ENCODE measurements around the gene PDE4D.
A peak's percentile ranks its signal among the peaks of the same experiment; 100 is the strongest.
"Not testable (repeated sequence)": the region's sequence is repeated elsewhere in the genome, so short reads cannot be mapped to it uniquely, and the experiment has no call there.

The PDE4D gene

GRCh38 chr5:59019078-59019477, 874.4 kb downstream of the PDE4D start:
- DNase-seq, result no peak

DNA sequence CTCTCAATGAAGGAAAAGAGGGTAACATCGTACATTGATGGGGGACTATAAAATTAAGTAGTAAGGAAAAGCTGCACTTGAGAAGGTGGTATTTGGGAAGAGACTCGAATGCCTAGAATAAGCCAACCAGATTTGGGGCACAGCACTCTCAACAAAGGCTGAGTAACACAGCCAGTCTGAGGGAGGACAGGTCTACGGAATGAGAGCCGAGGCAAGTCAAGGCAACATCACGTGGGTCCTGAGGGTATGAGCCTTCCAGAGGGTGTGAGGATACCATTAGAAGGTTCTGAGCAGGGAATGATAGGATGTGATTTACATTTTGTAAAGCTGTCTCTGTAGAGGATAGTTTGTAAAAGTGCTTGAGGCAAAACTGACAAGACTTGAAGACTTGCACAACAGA, 876.6 kb downstream of the PDE4D start:
- no peak for DNase-seq

DNA sequence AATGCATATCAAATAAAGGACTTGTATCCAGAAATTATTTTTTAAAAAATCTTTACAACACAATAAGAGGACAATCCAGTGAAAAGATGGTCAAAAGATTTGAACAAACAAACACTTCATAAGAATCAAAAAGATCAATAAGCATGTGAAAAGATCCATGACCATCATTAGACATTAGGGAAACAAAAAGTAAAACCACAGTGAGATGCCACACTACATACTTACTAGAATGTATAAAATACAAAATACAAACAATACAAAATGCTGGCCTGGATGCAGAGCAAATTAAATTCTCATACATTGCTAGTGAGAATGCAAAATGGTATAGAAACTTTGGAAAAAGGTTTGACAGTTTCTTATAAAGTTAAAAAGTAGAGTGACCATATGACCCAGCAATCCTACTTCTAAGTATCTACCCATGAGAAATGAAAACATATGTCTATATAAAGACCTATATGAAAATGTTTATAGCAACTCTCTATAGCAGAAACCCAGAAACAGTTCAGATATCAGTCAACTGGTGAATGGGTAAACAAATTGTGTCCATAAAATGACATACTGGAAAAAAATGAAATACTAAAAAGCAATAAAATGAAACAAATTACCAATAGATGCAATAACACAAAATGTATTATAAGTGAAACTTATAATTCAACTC, 884.6 kb downstream of the PDE4D start:
- DNase-seq, result no peak

- DNase-seq, result no peak
These were observed 886.0 kb downstream of the PDE4D start for GRCh38 chr5:59007460-59008063.

DNA sequence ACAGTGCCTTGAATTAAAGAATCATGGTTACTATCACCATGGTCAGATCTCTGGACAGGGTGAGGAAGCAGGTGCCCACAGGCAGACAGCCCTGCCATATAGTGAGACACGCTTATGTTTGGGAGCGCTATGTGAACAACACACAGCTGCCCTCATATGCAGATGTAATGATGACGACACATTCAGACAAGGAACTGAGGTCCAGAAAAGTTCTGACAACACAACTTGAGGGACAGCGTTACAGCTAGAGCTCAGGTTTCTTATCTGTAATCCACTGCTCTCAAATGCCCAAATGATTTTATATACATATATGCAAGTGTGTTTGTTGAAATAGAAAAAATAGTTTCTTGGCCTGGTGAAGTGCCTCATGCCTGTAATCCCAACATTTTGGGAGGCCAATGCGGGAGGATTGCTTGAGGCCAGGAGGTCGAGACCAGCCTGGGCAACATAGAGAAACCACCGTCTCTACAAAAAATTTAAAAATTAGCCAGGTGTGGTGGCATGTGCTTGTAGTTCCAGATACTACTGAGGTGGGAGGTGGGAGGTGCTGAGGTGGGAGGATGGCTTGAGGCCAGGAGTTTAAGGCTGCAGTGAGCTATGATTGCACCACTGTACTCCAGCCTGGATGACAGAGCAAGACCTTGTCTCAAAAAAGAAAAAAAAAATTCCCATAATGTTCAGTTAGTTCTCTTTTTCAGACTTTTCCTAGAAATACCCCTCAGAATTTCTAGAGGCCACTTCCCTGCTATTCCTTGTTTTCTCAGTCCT, 887.4 kb downstream of the PDE4D start:
- no peak for DNase-seq

DNA sequence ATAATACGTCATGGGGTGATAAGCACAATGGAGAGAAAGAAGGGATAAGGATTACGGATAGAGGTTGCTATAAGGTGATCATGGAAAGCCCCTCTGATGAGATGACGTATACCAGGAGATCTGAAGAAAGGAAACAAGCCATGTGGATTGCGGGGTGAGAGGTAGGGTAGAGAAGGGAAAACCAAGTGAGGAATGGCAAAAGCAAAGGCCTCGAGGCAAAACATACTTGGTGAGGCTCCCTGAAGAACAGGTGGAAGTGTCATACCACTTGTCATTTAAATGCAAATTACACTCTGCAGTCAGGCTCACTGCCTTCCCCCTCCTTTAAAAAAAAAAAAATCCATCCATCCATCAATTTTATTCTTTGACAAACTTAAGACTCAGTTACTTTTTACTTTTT, 889.9 kb downstream of the PDE4D start:
- no peak for DNase-seq

- no peak for DNase-seq
These were observed 890.4 kb downstream of the PDE4D start for GRCh38 chr5:59003124-59003523.

DNA sequence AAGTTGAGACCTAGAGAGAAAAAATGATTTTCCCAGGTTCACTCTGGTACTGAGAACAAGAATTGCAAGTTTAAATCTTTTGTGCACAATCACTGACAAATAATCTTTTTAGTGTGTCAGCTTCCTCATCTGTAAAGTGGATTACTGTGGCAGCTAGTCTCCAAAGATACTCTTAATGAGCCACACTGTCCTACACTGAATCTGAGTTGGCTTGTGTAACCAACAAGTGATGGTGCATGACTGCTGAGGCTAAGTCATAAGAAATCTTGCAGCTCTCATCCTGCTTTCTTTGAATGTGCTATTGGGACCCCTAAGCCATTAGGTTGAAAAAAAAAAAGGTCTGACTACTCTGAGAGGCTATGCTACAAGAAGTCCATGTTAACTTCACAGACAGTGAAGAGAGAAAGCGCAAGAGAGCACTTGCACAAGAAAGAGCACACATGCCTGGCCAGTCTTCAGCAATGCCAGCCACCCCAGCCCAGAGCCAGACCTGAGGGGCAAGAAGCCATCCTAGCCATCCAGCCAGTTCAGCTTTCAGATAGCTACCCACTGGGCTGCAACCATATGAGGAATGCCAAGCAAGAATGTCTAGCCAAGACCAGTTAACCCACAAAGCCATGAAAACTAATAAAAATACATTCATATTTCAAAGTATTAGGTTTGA, 891.2 kb downstream of the PDE4D start:
- no peak for DNase-seq

GRCh38 chr5:59001716-59002115, 891.8 kb downstream of the PDE4D start:
- DNase-seq, result no peak

DNA sequence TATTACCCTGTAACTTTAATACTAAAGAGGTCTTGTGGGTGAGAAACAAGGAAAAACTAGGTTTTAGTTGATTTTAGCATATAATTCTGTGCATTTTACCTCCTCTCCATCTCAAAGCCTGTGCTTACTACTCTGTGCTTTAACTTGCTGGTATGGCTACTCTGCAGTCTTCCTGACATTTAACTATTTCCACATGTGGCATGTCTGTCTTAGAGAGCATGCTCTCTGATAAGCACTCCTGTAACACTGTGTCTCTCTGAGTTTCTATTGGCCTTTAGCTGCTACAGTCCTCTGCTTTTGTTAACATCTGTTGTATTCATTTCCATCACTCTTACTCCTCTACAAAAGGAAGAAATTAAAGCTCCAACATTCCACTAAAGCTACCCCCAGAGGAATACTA, 892.4 kb downstream of the PDE4D start:
- DNase-seq, result no peak

DNA sequence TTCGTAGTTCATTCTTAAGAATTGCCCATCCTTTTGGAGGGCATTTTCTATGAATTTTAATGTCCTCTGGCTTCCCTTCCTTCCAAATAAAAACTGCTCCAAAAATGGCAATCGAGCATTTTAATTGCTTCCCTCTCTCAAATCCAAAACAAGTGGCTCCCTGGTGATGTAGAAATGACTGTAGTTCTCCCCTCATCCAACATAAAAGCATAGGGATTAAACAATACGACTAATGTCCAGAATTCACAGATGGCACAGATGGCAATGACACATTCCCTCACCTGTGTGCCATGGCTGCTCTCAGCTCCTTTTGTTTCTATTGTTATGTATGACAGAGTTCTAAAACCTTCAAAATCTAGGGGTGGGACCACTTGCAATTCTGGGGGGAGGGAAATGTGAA, 893.3 kb downstream of the PDE4D start:
- DNase-seq, result no peak

- no peak for DNase-seq
These were observed 893.7 kb downstream of the PDE4D start for GRCh38 chr5:58999804-59000203.

GRCh38 chr5:58998544-58998943, 895.0 kb downstream of the PDE4D start:
- no peak for DNase-seq

DNA sequence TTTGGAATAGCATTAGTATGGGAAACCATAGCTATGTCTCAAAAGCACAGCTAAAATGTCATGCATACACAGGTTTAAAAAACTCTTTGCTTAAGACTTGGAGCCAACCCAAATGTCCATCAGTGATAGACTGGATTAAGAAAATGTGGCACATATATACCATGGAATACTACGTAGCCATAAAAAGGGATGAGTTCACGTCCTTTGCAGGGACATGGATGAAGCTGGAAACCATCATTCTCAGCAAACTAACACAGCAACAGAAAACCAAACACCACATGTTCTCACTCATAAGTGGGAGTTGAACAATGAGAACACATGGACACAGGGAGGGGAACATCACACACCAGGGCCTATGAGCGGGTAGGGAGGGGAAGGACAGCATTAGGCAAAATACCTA, 897.7 kb downstream of the PDE4D start:
- DNase-seq, result not testable (repeated sequence)

DNA sequence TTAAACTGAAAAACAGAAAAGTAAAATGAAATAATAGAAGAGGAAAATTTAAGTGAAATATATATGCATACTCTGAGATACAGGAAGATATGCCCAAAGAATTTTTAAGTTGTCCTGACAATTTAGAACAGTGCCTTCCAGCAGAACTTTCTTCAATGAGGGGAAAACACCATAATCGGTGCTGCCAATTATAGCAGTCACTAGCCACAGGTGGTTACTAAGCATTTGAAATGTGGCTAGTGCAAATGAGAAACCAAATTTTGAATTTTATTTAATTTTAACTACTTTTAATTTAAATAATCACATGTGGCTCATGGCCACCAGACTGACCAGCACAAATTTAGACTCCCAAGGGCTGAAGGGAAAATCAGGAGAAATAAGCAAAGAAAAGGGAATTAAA, 900.1 kb downstream of the PDE4D start:
- DNase-seq, result no peak

- no peak for DNase-seq
These were observed 904.6 kb downstream of the PDE4D start for GRCh38 chr5:58988938-58989337.

DNA sequence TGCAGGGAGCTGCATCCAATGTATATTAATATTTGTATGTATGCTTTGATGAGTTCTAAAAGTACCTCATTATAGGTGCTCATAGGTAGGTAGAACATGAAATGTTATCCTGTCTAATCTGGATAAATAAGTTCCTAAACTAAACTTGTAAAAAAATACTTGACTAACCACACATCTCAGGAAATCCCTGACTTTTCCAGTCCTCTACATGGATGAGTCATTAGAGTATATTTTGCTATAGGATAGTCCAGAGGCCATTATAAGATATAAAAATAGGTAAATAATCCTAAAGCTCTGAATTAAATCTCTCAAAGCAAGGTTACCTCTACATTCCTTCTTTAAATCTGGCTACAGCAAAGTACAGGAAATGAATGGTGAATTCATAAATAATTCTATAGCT, 906.3 kb downstream of the PDE4D start:
- no peak for DNase-seq

GRCh38 chr5:58986281-58986680, 907.2 kb downstream of the PDE4D start:
- DNase-seq, result no peak

GRCh38 chr5:58985759-58986158, 907.8 kb downstream of the PDE4D start:
- no peak for DNase-seq

- no peak for DNase-seq
These were observed 908.2 kb downstream of the PDE4D start for GRCh38 chr5:58985311-58985710.

DNA sequence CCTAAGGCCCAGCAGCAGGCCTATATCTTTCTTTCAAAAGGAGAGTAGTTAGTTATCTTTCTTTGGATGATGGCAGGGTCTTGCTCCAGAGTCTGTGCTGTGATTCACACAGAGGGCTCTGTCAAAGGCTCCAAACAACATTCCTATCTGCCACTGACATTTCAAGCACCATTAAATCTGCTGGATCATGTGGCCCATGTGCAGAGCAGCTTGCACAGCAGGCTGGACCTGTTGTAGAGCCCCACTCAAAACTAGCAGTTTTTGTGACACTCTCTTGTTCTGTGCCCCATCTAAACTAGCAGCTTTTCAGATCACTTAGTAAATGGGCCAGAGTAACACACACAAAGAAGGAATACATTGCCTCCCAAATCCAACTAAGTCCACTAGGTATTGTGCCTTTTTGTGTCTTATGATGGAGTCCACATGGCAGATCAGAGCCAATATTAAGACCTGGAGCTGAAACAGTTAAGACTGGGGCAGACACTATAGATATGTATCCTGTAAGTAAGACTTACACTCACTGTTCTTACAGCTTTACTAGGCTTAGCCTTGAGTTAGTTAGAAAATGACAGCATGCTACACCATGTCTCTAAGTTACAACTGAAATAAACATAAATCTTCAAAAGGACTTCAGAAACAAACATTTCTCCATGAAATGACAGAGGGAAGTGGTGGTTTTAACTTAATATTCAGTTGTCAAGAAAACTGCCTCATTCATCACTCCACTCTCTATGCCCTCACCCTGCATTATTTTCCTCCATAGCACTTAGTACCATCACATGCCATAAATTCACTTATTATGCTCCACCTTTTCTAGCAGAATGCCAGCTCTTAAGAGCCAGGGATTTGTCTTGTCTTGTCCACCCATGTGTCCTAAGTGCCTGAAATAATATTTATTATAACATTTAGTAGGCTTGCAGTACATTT, 909.7 kb downstream of the PDE4D start:
- DNase-seq, result peak; percentile 2

- DNase-seq, result no peak
These were observed 912.6 kb downstream of the PDE4D start for GRCh38 chr5:58980890-58981289.

DNA sequence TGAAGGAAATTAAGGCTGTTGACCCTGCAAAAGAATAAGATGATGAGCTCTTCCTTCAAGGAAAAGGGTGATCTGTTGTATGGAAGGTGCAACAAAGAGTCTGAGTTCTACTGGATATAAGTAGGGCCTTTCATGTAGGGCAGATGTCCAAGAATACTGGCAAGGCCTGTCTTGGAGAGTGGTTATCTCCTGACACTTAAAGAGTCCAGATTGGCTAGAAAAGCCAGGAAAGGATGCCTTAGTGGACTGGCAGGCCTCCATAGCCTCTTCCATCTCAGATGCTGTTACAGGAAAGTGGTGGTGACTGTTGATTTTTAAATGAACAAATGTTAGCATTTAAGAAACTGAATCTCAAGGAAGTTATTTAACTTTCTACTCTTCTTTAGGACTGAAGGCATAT, 914.4 kb downstream of the PDE4D start:
- DNase-seq, result no peak

Measured in DMS79 (cell line).